H9 (cell line): ENCODE data around the gene BIRC6. TPM values are rescaled to one million over a fixed set of nuclear protein-coding genes. Genes with fewer than 3 reads are reported as not detected.

ENCODE experiments used
- DNase-seq: peaks from one replicate; pipeline ENCODE4 v3.0.0-alpha.2; 2017
- H2AFZ ChIP-seq: one replicate; pipeline ENCODE4 v1.6.1; 2013; ENCODE audit warnings: mild to moderate bottlenecking, low read length, control low read depth, moderate library complexity
- H2AK5ac ChIP-seq: 2 replicates; pipeline ENCODE4 v1.6.1; 2013; ENCODE audit warnings: low read length, control low read depth, mixed read lengths; ENCODE audit not compliant: insufficient read length
- H2BK120ac ChIP-seq: one replicate; pipeline ENCODE4 v1.6.1; 2013; ENCODE audit warnings: low read depth, mild to moderate bottlenecking, low read length, control low read depth, inconsistent platforms; ENCODE audit not compliant: poor library complexity, severe bottlenecking
- H2BK12ac ChIP-seq: 2 replicates; pipeline ENCODE4 v1.6.1; 2013; ENCODE audit warnings: low read length, control low read depth, mixed read lengths, low read depth; ENCODE audit not compliant: insufficient read length
- H2BK15ac ChIP-seq: 2 replicates; pipeline ENCODE4 v1.6.1; 2013; ENCODE audit warnings: low read depth, low read length, control low read depth
- H2BK20ac ChIP-seq: one replicate; pipeline ENCODE4 v1.6.1; 2013; ENCODE audit warnings: low read depth, mild to moderate bottlenecking, low read length, control low read depth, inconsistent platforms; ENCODE audit not compliant: poor library complexity, severe bottlenecking
- H2BK5ac ChIP-seq: 2 replicates; pipeline ENCODE4 v1.6.1; 2013; ENCODE audit warnings: low read length, control low read depth, mixed read lengths; ENCODE audit not compliant: insufficient read length
- H3K14ac ChIP-seq: 2 replicates; pipeline ENCODE4 v1.6.1; 2013; ENCODE audit warnings: low read length, control low read depth; ENCODE audit not compliant: insufficient read depth
- H3K18ac ChIP-seq: 2 replicates; pipeline ENCODE4 v1.6.1; 2013; ENCODE audit warnings: low read depth, mild to moderate bottlenecking, mixed read lengths, low read length, control low read depth; ENCODE audit not compliant: insufficient read length
- H3K23ac ChIP-seq: 2 replicates; pipeline ENCODE4 v1.6.1; 2013; ENCODE audit warnings: low read length, control low read depth, mixed read lengths, low read depth; ENCODE audit not compliant: insufficient read length
- H3K23me2 ChIP-seq: 2 replicates; pipeline ENCODE4 v1.6.1; 2013; ENCODE audit warnings: low read depth, mild to moderate bottlenecking, mixed read lengths, low read length, control low read depth; ENCODE audit not compliant: insufficient read length, poor library complexity, severe bottlenecking
- H3K27ac ChIP-seq: 2 replicates; pipeline ENCODE4 v1.5.1; 2013; ENCODE audit warnings: low read length, control low read depth, mixed read lengths, low read depth; ENCODE audit not compliant: insufficient read length
- H3K27me3 ChIP-seq: 2 replicates; pipeline ENCODE4 v1.6.1; 2013; ENCODE audit warnings: low read length, control low read depth, inconsistent platforms; ENCODE audit not compliant: insufficient read depth
- H3K4ac ChIP-seq: 2 replicates; pipeline ENCODE4 v1.6.1; 2013; ENCODE audit warnings: low read depth, mild to moderate bottlenecking, control low read depth, inconsistent platforms, low read length, moderate library complexity
- H3K4me1 ChIP-seq: 2 replicates; pipeline ENCODE4 v1.6.1; 2013; ENCODE audit warnings: low read length, control low read depth, inconsistent platforms; ENCODE audit not compliant: insufficient read depth
- H3K4me2 ChIP-seq: 2 replicates; pipeline ENCODE4 v1.6.1; 2013; ENCODE audit warnings: low read length, control low read depth, mixed read lengths; ENCODE audit not compliant: insufficient read length, insufficient read depth
- H3K56ac ChIP-seq: 2 replicates; pipeline ENCODE4 v1.6.1; 2013; ENCODE audit warnings: low read depth, mild to moderate bottlenecking, mixed read lengths, low read length, control low read depth; ENCODE audit not compliant: insufficient read length
- H3K79me1 ChIP-seq: 2 replicates; pipeline ENCODE4 v1.6.1; 2013; ENCODE audit warnings: low read depth, mild to moderate bottlenecking, moderate library complexity, low read length, control low read depth, inconsistent platforms; ENCODE audit not compliant: insufficient read depth, poor library complexity, severe bottlenecking
- H3K79me2 ChIP-seq: 2 replicates; pipeline ENCODE4 v1.6.1; 2013; ENCODE audit warnings: low read length, control low read depth, inconsistent platforms; ENCODE audit not compliant: insufficient read depth
- H3K9ac ChIP-seq: 2 replicates; pipeline ENCODE4 v1.6.1; 2013; ENCODE audit warnings: low read length, control low read depth, mixed read lengths; ENCODE audit not compliant: insufficient read length; ENCODE audit errors: extremely low read depth
- H3K9me3 ChIP-seq: one replicate; pipeline ENCODE4 v1.6.1; 2013; ENCODE audit warnings: low read depth, low read length, inconsistent platforms; ENCODE audit not compliant: control insufficient read depth
- H3T11ph ChIP-seq: one replicate; pipeline ENCODE4 v1.6.1; 2013; ENCODE audit warnings: mild to moderate bottlenecking, low read length, control low read depth, inconsistent platforms
- H4K20me1 ChIP-seq: one replicate; pipeline ENCODE4 v1.6.1; 2013; ENCODE audit not compliant: control insufficient read depth, insufficient read length, insufficient read depth
- H4K5ac ChIP-seq: 2 replicates; pipeline ENCODE4 v1.6.1; 2013; ENCODE audit warnings: low read depth, mild to moderate bottlenecking, mixed read lengths, low read length, control low read depth; ENCODE audit not compliant: insufficient read length
- H4K8ac ChIP-seq: replicated peaks from 2 replicates; pipeline ENCODE4 v1.6.1; 2013; ENCODE audit warnings: low read length, control low read depth, mixed read lengths, low read depth; ENCODE audit not compliant: insufficient read length
- H4K91ac ChIP-seq: 2 replicates; pipeline ENCODE4 v1.6.1; 2013; ENCODE audit warnings: low read depth, mild to moderate bottlenecking, moderate library complexity, mixed read lengths, low read length, control low read depth; ENCODE audit not compliant: insufficient read length
- H3K27ac Mint-ChIP-seq, 3 experiments: 2 replicates in 2 of 3; 3 replicates in 1 of 3; pipeline ENCODE4 v1.8.0; 2020 to 2021; ENCODE audit warnings: mixed read lengths in 3 of 3, mild to moderate bottlenecking in 1 of 3, moderate library complexity in 1 of 3
- H3K27me3 Mint-ChIP-seq: 2 replicates; pipeline ENCODE4 v1.8.0; 2021; ENCODE audit warnings: low read depth, mild to moderate bottlenecking, moderate library complexity, mixed read lengths
- H3K36me3 Mint-ChIP-seq, 3 experiments: 2 replicates in 2 of 3; 3 replicates in 1 of 3; pipeline ENCODE4 v1.8.0; 2020 to 2021; ENCODE audit warnings: low read depth in 3 of 3, mixed read lengths in 3 of 3; ENCODE audit not compliant: insufficient read depth in 1 of 3
- H3K4me1 Mint-ChIP-seq, 2 experiments: 2 replicates each; pipeline ENCODE4 v1.8.0; 2020; ENCODE audit warnings: mixed read lengths in 2 of 2
- H3K4me3 Mint-ChIP-seq, 2 experiments: 2 replicates in 1 of 2; 3 replicates in 1 of 2; pipeline ENCODE4 v1.8.0; 2020 to 2021; ENCODE audit warnings: mild to moderate bottlenecking in 2 of 2, mixed read lengths in 2 of 2, moderate library complexity in 1 of 2
- H3K9me3 Mint-ChIP-seq, 2 experiments: 2 replicates in 1 of 2; 3 replicates in 1 of 2; pipeline ENCODE4 v1.8.0; 2020; ENCODE audit warnings: mild to moderate bottlenecking in 2 of 2, mixed read lengths in 2 of 2, moderate library complexity in 1 of 2
- WGBS: extraction: QIAGEN DNeasy Blood & Tissue Kit; methylation state at CpG from one replicate; pipeline ENCODE4 v1.1.7; 2013; ENCODE audit warnings: missing lambda C conversion rate, low lambda C conversion rate, mixed read lengths; ENCODE audit not compliant: insufficient read length; ENCODE audit errors: extremely low coverage; 5-methylcytosine and 5-hydroxymethylcytosine counted together
- total RNA-seq: library from RNA; stranded (reverse); gene quantifications from 2 replicates; pipeline ENCODE4 v1.2.1, GENCODE V29; 2021
- TF ChIP-seq, protein P1 (sequence below): fragments of 200-600 bp; sonication (generic); conservative IDR thresholded peaks from 3 replicates; pipeline ENCODE4 v1.8.0; 2021; ENCODE audit warnings: antibody characterized with exemption, mild to moderate bottlenecking

Gene BIRC6
- total RNA-seq, 1 experiment from 2014 or later = 78.8 TPM

DNA sequence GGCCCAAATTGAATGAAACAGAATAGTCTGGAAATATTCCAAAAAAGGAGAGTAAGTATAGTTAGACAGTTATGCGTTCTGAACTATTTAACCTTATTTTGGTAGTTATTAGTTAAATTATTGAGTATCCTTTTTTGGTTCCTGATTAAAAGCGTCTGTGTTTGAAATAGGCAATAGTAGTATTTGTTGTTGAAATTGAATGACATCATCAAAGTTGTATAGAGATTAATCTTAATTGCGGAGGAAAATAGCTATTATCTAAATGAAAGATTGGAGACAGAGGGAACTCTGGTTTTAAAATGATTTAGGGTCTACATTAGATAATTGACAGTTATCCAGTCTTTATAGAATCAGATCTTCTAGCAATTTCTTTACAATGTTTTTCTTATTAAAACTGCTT is 115.8 kb downstream of the BIRC6 start:
- Histone ChIP-seq H3K79me2 (no peaks in the 10 kb centered on the region), H3K56ac (no peak overlapping the region), H3K4me2 (no peak overlapping the region), H4K20me1 (no peaks in the 10 kb centered on the region), H3K18ac (no peak overlapping the region), H2BK12ac (no peak overlapping the region), H4K5ac (no peak overlapping the region), H3K9ac (no peak overlapping the region), H3K14ac (no peak overlapping the region), H4K8ac (no peak overlapping the region), H3K27ac (no peak overlapping the region), H3K9me3 (no peaks in the 10 kb centered on the region), H3T11ph (no peak overlapping the region), H2BK20ac (no peak overlapping the region), H3K23ac (no peak overlapping the region), H3K27me3 (no peaks in the 10 kb centered on the region), H3K4me1 (no peaks in the 10 kb centered on the region), H3K79me1 (no peaks in the 10 kb centered on the region), H2AFZ (no peak overlapping the region), H2BK120ac (no peak overlapping the region), H2AK5ac (no peak overlapping the region), H4K91ac (no peak overlapping the region), H3K4ac (no peak overlapping the region), H3K23me2 (no peaks in the 10 kb centered on the region), H2BK15ac (no peak overlapping the region), H2BK5ac (no peak overlapping the region)
- H3K9me3 Mint-ChIP-seq = no peaks in the 10 kb centered on the region
- DNase-seq = no peak
- no peaks in the 10 kb centered on the region for H3K4me1 Mint-ChIP-seq
- no peaks in the 10 kb centered on the region for H3K27me3 Mint-ChIP-seq
- no peak overlapping the region for H3K4me3 Mint-ChIP-seq
- H3K27ac Mint-ChIP-seq = no peak overlapping the region
- H3K36me3 Mint-ChIP-seq = peaks cover 4 to 70% (median 34%) of the 10 kb centered on the region in 3 experiments; a peak in 6 of 7 replicates
- WGBS = no CpG with 5 or more reads among the region's 3 CpGs
- TF ChIP-seq, protein P1, sequence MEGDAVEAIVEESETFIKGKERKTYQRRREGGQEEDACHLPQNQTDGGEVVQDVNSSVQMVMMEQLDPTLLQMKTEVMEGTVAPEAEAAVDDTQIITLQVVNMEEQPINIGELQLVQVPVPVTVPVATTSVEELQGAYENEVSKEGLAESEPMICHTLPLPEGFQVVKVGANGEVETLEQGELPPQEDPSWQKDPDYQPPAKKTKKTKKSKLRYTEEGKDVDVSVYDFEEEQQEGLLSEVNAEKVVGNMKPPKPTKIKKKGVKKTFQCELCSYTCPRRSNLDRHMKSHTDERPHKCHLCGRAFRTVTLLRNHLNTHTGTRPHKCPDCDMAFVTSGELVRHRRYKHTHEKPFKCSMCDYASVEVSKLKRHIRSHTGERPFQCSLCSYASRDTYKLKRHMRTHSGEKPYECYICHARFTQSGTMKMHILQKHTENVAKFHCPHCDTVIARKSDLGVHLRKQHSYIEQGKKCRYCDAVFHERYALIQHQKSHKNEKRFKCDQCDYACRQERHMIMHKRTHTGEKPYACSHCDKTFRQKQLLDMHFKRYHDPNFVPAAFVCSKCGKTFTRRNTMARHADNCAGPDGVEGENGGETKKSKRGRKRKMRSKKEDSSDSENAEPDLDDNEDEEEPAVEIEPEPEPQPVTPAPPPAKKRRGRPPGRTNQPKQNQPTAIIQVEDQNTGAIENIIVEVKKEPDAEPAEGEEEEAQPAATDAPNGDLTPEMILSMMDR = no peak
